GM12873 (cell line): ENCODE data around the gene DEAF1.

Experiments used
- TF ChIP-seq, protein P1 (sequence below): IDR thresholded peaks from 2 replicates; pipeline ENCODE4 v1.5.1; 2012; ENCODE audit warnings: low read depth, mild to moderate bottlenecking, moderate library complexity, low read length, control low read depth; ENCODE audit not compliant: insufficient read depth; ENCODE audit errors: missing control alignments

DEAF1 gene

GRCh38 chr11:608791-609251 lies 86.2 kb downstream of the DEAF1 start:
- TF ChIP-seq, protein P1, sequence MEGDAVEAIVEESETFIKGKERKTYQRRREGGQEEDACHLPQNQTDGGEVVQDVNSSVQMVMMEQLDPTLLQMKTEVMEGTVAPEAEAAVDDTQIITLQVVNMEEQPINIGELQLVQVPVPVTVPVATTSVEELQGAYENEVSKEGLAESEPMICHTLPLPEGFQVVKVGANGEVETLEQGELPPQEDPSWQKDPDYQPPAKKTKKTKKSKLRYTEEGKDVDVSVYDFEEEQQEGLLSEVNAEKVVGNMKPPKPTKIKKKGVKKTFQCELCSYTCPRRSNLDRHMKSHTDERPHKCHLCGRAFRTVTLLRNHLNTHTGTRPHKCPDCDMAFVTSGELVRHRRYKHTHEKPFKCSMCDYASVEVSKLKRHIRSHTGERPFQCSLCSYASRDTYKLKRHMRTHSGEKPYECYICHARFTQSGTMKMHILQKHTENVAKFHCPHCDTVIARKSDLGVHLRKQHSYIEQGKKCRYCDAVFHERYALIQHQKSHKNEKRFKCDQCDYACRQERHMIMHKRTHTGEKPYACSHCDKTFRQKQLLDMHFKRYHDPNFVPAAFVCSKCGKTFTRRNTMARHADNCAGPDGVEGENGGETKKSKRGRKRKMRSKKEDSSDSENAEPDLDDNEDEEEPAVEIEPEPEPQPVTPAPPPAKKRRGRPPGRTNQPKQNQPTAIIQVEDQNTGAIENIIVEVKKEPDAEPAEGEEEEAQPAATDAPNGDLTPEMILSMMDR, result no peak

DNA sequence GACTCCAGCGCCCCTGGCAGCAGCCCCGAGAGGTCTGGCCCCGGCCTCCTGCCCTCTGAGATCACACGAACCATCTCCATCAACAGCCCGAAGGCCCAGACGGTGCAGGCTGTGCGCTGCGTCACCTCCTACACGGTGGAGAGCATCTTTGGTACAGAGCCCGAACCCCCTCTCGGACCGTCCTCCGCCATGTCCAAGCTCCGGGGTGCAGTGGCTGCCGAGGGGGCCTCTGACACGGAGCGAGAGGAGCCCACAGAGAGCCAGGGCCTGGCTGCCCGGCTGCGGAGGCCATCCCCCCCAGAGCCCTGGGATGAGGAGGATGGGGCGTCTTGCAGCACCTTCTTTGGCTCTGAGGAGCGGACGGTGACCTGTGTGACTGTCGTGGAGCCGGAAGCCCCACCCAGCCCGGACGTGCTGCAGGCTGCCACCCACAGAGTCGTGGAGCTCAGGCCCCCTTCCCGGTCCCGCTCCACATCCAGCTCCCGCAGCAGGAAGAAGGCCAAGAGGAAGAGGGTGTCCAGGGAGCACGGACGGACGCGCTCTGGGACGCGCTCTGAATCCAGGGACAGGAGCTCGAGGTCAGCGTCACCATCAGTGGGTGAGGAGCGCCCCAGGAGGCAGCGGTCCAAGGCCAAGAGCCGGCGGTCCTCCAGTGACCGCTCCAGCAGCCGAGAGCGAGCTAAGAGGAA lies 86.9 kb downstream of the DEAF1 start:
- TF ChIP-seq, protein P1, result no peak

DNA sequence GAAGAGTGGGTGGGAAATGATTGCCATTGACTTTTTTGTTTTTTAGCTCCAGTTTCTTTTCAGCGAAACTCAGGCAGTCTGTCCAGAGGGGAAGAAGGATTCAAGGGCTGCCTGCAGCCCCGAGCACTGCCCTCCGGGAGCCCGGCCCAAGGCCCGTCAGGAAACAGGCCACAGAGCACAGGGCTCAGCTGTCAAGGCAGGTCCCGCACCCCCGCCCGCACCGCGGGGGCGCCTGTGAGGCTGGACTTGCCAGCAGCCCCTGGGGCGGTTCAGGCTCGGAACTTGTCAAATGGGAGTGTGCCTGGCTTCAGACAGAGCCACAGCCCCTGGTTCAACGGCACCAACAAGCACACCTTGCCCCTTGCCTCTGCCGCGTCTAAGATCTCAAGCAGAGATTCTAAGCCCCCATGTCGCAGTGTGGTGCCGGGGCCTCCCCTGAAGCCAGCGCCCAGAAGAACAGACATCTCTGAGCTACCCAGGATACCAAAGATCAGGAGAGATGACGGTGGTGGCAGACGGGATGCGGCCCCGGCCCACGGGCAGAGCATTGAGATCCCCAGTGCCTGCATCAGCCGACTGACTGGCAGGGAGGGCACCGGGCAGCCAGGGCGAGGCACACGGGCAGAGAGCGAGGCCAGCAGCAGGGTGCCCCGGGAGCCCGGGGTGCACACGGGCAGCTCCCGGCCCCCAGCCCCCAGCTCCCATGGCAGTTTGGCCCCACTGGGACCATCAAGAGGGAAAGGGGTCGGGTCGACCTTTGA lies 87.8 kb downstream of the DEAF1 start:
- TF ChIP-seq, protein P1, result no peak

DNA sequence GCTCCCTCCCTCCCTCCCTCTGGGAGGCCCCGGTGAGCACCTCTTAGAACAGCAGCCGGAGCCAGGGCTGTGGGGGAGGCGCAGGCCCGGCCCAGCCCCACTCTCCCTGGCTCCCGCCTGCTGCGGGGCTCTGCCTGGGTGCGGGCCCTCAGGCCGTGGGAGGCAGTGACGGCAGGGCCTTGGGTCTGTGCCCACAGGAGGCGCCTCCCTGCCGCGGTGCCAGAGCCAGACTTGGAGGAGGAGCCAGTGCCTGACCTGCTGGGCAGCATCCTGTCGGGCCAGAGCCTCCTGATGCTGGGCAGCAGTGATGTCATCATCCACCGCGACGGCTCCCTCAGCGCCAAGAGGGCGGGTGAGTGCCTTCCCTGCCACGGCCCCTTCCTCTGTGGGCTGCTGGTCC lies 88.8 kb downstream of the DEAF1 start:
- TF ChIP-seq, protein P1, result no peak

- TF ChIP-seq, protein P1, result no peak
Observed at GRCh38 chr11:605286-606129, 89.5 kb downstream of the DEAF1 start.

GRCh38 chr11:603154-603553 lies 91.9 kb downstream of the DEAF1 start:
- TF ChIP-seq, protein P1, result no peak
